ENCODE results near the gene TECR.
"Not testable (repeated sequence)": the region's sequence is repeated elsewhere in the genome, so short reads cannot be mapped to it uniquely, and the experiment has no call there.

TECR gene

DNA sequence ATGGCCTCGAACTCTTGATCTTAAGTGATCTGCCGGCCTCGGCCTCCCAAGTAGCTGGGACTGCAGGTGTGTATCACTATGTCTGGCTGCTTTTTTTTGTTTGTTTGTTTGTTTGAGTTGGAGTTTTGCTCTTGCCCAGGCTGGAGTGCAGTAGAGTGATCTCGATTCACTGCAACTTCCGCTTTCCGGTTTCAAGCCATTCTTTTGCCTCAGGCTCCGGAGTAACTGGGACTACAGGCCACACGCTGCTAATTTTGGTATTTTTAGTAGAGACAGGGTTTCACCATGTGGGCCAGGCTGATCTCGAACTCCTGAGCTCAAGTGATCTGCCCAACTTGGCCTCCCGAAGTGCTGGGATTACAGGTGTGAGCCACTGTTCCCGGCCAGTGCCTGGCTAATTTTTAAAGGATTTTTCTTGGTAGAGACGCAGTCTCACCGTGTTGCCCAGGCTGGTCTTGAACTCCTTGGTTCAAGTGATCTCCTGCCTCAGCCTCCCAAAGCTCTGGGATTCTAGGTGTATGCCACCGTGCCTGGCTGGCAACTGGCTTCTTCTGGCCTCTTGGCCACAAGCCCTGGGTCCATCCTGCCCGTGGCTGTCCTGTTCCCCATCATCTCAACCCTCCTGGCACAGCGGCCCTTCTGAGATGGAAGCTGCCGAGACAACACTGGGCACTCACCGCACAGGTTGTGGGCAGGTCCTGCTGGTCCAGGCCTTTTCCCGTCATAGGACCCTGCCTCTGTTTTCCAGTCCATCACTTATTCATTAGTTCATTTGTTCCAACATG, 11.5 kb downstream of the TECR start:
- no peak for DNase-seq (ENCODE audit: low read depth)

- not testable (repeated sequence) for DNase-seq (ENCODE audit: low read depth)
Observed at GRCh38 chr19:14541979-14542378, 12.6 kb downstream of the TECR start.

DNA sequence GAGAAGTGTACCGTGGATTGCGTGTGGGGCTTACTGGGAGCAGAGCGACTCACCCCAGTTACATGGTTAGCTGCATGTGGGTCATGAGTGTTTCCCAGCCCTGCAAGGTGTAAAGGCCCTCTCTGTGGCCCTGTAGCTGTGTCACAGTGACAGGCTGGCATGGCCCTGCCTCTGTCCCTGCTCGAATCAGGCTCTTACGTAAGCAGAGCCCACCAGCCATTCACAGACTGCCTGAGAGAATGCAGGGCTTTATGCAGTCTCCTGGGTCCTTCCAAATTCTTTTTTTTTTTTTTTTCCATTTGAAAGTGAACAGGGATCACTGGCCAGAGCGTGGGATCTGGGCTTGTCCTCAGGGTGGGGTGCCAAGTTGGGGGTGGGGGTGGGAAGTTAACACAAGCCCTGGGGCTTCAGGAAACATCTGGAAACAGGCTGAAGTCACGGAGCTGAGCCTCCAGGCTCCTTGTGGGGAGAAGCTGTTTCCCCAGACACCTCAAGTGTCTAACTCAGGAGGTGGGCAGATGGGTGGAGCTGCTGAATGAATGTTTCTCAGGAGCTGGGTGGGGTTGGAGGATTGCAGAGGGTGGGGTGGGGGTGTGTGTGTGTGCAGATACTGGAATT, 13.4 kb downstream of the TECR start:
- no peak for DNase-seq (ENCODE audit: low read depth)

- no peak for DNase-seq (ENCODE audit: low read depth)
Observed at GRCh38 chr19:14544047-14544446, 14.7 kb downstream of the TECR start.

DNA sequence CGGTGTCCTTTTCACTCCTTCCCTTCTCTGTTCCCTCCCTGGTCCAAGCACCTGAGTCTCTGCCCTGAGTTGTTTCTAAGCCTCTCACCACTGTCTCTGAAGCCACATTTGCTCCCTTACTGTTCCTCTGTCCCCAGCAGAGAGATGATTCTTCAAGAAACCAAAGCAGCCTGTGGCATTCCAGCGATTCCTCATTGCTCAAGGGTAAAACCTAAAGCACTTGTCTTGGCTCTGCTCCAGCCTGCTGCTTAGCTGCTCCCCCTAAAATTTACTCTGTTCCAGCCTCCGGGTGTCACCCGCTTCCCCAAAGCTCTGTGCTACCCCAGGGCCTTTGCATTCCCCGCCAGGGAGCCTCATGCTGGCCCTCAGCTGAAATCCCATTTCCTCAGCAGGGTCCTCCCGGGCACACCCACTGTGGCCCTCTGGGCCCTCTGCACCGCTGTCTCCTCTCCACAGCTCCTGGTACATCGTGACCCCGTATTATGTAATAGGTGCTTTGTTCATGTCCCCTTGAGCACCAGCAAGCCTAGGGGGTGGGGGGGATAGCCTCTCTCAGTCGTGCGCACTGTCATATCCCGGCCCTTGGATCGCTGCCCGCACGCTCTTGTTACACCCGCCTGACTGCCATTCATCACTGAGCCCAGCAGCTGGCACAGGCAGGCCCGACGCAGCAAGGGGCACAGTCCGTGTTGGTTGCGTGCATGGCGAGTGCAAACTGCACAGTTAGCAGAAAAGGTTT, 15.8 kb downstream of the TECR start:
- DNase-seq (ENCODE audit: low read depth) = no peak

DNA sequence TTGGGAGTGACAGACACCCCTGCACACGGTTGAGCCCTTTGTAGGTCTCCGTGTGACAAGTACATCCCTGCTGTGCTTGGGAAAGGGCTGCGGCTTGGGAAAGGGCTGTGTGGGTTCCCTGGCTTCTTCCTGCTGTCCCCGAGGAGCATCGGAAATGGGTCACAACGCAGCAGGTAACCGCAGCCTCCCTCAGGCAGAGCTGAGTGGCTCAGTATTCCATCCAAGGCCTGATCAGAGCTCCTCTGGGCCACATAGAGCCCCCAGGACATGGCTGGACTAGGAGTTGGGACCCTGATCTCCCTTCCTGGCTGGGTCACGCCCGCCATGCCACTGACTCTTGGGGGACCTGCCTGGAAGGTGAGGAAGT, 16.3 kb downstream of the TECR start:
- no peak for DNase-seq (ENCODE audit: low read depth)

- DNase-seq (ENCODE audit: low read depth) = no peak
Observed at GRCh38 chr19:14550201-14550754, 20.9 kb downstream of the TECR start.

- peak; percentile 78 for DNase-seq (ENCODE audit: low read depth)
Observed at GRCh38 chr19:14551134-14552005, 22.0 kb downstream of the TECR start.

- not testable (repeated sequence) for DNase-seq (ENCODE audit: low read depth)
Observed at GRCh38 chr19:14552006-14552360, 22.6 kb downstream of the TECR start.

GRCh38 chr19:14553042-14553938, 23.9 kb downstream of the TECR start:
- no peak for DNase-seq (ENCODE audit: low read depth)

DNA sequence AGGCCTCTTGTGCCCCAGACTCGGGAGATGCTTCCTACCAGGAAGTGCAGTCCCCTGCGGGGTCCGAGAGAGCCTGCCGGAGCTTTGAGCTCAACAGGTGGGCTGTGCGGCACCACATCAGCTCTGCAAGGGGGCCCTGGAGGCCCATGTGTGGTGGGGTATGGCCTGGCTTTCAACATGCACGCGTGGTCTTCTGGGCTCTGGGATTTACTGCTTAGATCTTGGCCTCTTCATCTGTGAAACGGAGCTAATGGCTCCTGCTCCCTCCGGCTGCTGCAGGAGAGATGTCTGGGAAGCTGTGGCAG, 24.5 kb downstream of the TECR start:
- no peak for DNase-seq (ENCODE audit: low read depth)

DNA sequence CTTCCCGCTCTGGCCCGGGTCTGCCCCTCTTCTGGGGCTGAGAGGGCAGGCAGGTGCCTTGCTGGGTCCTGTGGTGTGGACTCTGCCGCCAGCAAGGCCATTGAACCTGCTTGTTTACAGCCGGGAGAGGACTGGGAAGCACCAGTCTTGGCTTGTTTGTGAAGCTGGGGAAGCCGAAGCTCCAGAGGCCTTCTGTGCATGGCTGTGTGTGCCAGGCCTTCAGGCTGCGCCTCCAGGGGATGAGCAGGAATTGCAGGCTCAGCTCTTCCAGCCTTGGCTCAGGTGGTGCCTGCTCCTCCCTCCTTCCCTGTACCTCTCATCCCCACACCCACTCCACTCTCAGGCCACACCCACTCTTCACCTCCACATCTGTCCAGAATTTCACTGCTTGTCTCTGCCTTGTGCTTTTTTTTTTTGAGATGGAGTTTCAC, 25.0 kb downstream of the TECR start:
- no peak for DNase-seq (ENCODE audit: low read depth)

- DNase-seq (ENCODE audit: low read depth) = no peak
Observed at GRCh38 chr19:14555918-14556661, 26.7 kb downstream of the TECR start.

DNA sequence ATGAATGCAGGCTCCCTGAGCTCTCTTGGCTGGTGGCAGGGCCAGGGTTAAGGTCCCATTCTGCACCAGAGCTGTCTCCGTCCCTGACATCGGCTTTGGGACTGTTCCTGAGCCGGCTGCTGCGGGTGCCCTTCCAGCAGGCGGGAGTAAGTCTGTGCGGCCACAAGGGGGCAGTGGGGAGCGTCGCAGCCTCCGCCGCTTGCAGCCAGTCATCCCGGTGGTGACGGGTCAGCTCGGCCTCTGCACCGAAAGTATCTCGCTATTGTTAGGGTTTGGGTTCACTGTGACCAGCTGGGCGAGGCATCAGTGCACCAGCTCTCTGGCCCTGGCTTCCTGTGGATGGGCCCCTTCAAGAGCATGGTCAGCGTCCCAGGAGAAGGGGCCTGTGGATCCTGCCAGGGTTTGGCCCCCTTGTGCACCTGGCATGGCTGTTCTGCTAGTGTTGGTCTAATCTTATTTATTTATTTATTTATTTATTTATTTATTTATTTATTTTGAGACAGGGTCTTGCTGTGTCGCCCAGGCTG, 27.3 kb downstream of the TECR start:
- DNase-seq (ENCODE audit: low read depth) = peak; percentile 70

DNA sequence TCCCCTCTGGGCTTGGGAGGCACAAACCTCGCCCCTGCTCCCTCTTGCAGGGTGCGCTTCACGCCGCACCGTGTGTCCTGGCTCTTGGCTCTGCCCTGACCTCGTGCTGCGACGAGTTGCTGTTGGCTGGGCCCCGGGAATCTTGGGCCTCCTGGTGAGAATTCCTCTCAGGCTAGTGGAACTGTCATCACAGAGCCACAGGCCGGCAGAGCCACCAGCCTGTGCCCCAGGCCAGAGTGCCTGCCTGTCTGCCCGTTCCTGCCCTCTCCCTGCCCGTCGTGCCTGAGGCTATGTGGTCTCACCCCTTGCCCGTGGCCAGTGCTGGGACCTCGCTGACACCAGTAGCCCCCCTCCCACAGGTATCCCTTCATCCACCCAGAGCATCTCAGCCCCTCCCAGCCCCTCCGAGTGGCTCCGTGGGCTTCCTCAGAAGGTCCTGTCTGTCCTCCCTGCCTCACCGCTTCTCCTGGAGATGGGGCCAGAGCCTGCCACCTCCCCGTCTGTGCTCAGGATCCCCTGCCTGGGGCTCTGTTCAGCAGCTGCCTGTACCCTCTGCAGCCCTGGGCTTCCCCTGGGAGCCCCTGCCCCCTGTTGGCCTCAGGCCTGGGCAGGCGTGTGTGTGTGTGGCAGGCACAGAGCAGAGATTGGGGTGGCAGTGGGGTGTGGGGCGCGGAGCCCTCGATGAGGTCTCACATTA, 29.1 kb downstream of the TECR start:
- no peak for DNase-seq (ENCODE audit: low read depth)

- no peak for DNase-seq (ENCODE audit: low read depth)
Observed at GRCh38 chr19:14559916-14560775, 30.8 kb downstream of the TECR start.

DNA sequence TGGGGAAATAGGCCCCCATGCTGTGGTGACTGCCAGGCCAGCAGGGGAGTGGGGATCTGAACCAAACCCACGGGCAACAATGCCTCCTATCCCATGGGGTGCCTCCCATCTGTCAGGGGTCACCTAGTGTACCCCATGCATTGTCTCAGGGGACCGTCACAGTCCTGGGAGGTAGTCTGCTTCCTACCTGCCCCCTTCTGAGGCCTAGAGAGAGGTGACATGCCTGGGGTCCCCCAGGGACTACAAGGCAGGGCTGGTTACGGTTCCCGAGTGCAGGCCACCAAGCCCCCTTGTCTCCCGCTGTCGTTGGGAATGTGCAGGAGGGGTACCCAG, 31.3 kb downstream of the TECR start:
- DNase-seq (ENCODE audit: low read depth) = no peak

- no peak for DNase-seq (ENCODE audit: low read depth)
Observed at GRCh38 chr19:14561249-14561648, 31.9 kb downstream of the TECR start.

Data from CMK (cell line).